ENCODE data around the gene ESF1.

ESF1 gene

GRCh38 chr20:13736436-13737191, 48.1 kb downstream of the ESF1 start:
- DNase-seq: no peak

GRCh38 chr20:13735826-13736225, 48.9 kb downstream of the ESF1 start:
- no peak for DNase-seq

- DNase-seq: peak; percentile 21
Observed at GRCh38 chr20:13723011-13723410, 61.7 kb downstream of the ESF1 start.

- DNase-seq: no peak
Observed at GRCh38 chr20:13718171-13718570, 66.5 kb downstream of the ESF1 start.

- no peak for DNase-seq
Observed at GRCh38 chr20:13717631-13718044, 67.1 kb downstream of the ESF1 start.

GRCh38 chr20:13715171-13715570, 69.5 kb downstream of the ESF1 start:
- DNase-seq: no peak

GRCh38 chr20:13708234-13708633, 76.5 kb downstream of the ESF1 start:
- DNase-seq: no peak

GRCh38 chr20:13703265-13703664, 81.5 kb downstream of the ESF1 start:
- DNase-seq: no peak

- DNase-seq: no peak
Observed at GRCh38 chr20:13701486-13701885, 83.2 kb downstream of the ESF1 start.

GRCh38 chr20:13700761-13701160, 84.0 kb downstream of the ESF1 start:
- no peak for DNase-seq

- no peak for DNase-seq
Observed at GRCh38 chr20:13694420-13695150, 90.1 kb downstream of the ESF1 start.

GRCh38 chr20:13692802-13693736, 91.7 kb downstream of the ESF1 start:
- no peak for DNase-seq

GRCh38 chr20:13690943-13691342, 93.8 kb downstream of the ESF1 start:
- no peak for DNase-seq

- DNase-seq: no peak
Observed at GRCh38 chr20:13687815-13688214, 96.9 kb downstream of the ESF1 start.

- DNase-seq: no peak
Observed at GRCh38 chr20:13685623-13686022, 99.1 kb downstream of the ESF1 start.

- DNase-seq: peak; percentile 63
Observed at GRCh38 chr20:13684566-13685222, 100.0 kb downstream of the ESF1 start.

GRCh38 chr20:13683833-13684232, 100.9 kb downstream of the ESF1 start:
- no peak for DNase-seq

GRCh38 chr20:13681248-13682125, 103.2 kb downstream of the ESF1 start:
- no peak for DNase-seq

- DNase-seq: no peak
Observed at GRCh38 chr20:13678944-13679343, 105.8 kb downstream of the ESF1 start.

- DNase-seq: no peak
Observed at GRCh38 chr20:13677241-13677640, 107.5 kb downstream of the ESF1 start.

GRCh38 chr20:13676682-13677081, 108.0 kb downstream of the ESF1 start:
- no peak for DNase-seq

- DNase-seq: no peak
Observed at GRCh38 chr20:13672690-13673089, 112.0 kb downstream of the ESF1 start.
